Stimulated activated CD4-positive, alpha-beta T cell treated with anti-CD3 and anti-CD28 coated beads, Interleukin-4, amount 100 ng/mL, for 4 hours (primary cell): ENCODE measurements around the gene MS4A18.

Experiments used
- DNase-seq, 2 experiments: peaks; one replicate each; pipeline ENCODE4 v3.0.0-alpha.2; 2020

The MS4A18 gene

GRCh38 chr11:60790726-60791125, 66.2 kb downstream of the MS4A18 start:
- no peak for DNase-seq

GRCh38 chr11:60791153-60791933, 66.8 kb downstream of the MS4A18 start:
- no peak for DNase-seq

- DNase-seq: no peak
Observed at GRCh38 chr11:60792521-60792920, 68.0 kb downstream of the MS4A18 start.
